ENCODE measurements around the gene HIC1.

The HIC1 gene

DNA sequence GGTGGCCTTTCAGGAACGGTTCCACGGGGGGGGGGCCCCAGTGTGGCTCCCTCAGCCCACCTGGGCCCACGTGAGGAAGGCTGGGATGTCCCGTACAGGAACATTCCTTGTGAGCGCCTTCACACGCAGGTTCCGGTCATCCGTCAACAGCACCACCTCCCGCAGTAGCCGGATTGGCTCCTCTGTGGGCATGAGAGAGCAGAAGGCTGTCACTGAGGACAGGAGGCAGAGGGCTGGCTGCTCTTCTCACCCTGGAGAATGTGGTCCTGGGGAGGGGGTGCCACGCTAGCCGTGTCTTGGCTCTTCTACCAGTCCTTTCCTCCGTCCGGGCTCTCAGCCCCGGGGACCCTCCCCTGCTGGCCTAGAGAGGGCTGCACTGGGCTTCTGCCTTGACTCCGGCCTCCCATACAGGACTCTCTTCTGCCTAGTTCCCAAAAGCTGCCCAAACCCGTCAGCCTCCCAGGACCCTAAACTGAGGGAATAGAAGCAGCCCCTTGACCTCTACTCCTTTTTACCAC is 6.6 kb downstream of the HIC1 start:
- no peak for DNase-seq

GRCh38 chr17:2062571-2063183 is 7.8 kb downstream of the HIC1 start:
- no peak for DNase-seq

DNA sequence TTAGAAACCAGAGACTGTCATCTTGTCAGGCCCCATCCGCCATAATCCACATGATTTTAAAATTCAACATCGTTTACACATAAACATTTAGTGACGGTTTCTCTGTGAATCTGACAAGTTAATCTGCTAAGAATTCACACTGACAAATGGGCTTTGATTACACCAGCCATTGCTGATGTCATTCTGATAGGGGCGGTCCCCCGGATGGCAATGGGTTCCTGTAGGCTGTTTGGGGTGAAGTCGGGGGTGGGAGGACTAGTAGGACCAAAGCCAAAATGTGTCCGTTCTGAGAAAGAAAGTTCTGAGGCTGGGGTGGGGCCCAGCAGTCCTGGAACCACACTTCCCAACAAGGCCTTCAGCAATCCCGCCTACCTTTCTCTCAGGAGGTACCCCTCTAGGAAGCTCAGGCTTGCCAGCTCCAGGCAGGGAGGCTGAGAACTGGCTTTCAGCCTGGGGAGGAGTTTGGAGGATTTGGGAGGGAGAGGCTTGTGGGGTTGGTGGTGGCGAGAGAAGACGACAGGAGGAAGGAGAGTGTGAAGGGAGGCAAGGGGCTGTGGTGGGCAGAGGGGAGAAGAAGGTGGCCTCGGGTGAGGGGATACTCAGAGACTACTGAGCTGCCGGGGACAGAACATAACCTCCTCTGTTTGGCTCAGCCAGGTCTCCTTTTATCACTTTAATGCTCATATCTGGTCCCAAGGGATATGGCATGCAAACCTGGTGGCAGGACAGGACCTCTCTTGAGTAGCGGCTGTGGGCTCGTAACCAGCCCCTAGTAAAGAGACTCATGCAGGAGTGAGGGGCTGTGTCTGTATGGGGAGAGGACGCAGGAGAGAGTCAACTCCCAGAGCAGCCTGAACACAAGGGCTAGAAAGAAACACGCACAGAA is 8.6 kb downstream of the HIC1 start:
- DNase-seq, result no peak

- no peak for DNase-seq
Observed at GRCh38 chr17:2064147-2064489, 9.2 kb downstream of the HIC1 start.

GRCh38 chr17:2064520-2064971 is 9.6 kb downstream of the HIC1 start:
- DNase-seq, result no peak

- DNase-seq, result no peak
Observed at GRCh38 chr17:2064980-2065785, 10.3 kb downstream of the HIC1 start.

- no peak for DNase-seq
Observed at GRCh38 chr17:2065949-2066400, 11.1 kb downstream of the HIC1 start.

DNA sequence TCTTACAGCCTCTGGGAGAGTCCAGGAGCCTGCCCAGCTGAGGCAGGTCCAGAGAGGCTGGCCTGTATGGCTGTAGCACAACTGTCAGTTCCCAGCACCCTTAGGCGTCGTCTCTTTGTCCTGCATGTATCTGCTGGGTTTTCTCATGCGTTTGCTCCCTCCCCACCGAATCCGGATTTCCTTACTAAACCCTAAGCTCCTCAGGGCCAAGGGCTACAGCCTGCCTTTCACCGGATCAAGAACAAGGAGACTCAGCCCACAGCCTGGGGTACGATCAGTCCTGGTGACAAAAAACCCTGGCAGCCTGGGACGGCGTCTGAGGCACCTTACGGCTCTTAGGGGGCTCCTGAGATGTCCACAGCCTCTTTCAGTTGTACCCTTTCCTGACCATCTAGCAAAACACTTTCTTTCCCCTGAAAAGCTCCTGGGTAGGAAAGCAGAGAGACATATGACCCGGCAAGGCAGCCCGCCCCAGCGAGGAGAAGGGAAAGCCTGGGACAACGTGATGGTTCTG is 12.2 kb downstream of the HIC1 start:
- DNase-seq, result no peak

DNA sequence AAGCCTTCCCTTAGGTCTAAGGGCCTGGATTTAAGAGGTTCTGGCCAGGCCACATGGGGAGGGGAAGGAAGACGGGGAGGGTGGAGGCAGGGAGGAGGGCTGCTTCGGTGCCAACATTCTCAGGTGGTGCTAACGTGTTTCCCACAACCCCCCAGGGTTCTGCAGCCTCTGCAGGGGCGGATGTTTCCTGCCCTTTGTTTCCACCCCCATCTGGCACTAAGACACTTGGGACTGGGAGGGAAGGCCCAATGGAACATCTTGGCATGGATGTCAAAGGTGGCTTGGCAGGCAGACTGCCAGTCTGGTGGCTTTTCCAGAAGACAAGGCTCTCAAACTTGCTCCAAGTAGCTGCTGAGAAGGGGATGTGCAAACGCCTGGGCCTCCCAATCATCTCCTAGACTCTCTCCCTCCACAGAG is 12.7 kb downstream of the HIC1 start:
- no peak for DNase-seq

DNA sequence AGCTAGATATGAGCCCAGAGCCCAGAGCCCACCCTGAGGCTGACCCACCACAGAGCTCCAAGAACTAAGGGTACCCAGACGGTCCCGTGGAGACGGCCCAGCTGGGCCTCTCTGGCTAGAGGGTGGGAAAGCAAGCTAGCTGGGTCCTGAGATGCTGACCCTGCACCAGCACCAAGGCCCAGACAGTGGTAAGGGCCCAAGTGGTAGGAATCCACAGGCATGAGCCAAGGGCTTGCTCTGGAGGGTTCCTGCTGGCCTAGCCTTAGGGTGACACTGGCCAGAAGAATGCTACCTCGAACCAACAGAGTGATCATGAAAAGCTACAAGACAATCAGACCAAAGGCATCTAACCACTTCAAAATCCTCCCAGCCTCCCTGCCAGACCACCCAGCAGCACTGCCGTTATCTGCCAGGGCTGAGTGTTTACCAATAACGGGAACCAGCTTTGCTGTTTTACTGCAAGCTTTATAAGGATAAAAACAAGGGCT is 13.2 kb downstream of the HIC1 start:
- DNase-seq, result no peak

GRCh38 chr17:2068519-2069051 is 13.7 kb downstream of the HIC1 start:
- no peak for DNase-seq

GRCh38 chr17:2070241-2071023 is 15.5 kb downstream of the HIC1 start:
- DNase-seq, result no peak

DNA sequence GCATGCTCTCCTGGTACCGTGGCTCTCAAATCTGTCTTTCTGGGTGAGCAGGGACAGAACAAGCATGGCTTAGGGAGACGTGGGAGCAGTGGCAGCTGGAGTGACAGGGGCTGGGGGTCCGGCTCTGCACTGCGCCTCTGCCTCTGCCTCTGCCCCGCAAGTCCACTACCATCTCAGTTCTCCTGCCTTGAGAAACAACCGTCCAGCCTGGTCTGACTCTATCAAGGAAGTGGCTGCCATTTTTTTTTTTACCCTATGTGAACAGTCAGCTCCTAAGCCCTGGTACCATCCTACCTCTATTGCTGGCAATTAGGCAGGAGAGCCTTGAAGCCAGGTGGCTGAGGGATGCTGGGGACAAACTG is 16.1 kb downstream of the HIC1 start:
- DNase-seq, result no peak

GRCh38 chr17:2071455-2072281 is 16.8 kb downstream of the HIC1 start:
- DNase-seq, result no peak

GRCh38 chr17:2074919-2075318 is 20.0 kb downstream of the HIC1 start:
- no peak for DNase-seq

- DNase-seq, result no peak
Observed at GRCh38 chr17:2075336-2076086, 20.6 kb downstream of the HIC1 start.

GRCh38 chr17:2076087-2076984 is 21.4 kb downstream of the HIC1 start:
- DNase-seq, result no peak

DNA sequence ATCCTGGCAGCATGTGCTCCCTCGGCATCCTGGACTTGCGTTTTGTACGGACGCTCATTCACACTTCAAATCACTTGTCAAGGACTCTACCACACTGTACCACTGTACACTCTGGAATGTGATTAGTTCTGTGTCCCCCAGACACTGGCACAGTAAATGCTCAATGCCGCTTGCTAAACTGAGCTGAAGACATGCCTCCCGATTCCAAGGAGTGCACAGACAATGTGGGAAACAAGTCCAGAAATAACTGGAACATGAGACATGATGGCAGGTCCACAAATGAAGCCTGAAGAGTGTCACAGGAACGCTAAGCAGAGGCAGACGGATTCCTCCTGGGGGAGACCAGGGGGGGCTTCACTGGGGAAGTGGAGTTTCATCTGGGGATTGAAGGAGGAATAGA is 22.1 kb downstream of the HIC1 start:
- no peak for DNase-seq

DNA sequence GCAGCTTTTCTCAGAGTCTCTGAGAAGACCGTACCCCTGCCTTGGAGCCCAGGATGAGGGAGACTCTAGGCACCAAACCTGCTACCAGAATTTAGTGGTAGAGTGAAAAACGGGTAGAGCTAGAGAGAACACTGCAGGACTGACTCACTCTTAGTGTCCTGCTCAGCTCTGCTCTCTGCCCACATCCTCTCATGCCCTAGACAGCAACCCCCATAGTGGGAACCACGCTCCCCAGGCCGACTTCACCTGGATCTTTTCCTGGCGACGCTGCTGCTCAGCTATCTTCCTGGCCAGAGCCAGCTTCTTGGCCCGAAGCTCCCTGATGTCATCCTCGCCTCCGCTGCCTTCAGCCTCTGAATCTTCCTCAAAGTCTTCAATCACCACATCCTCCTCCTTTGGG is 26.7 kb downstream of the HIC1 start:
- DNase-seq, result no peak
